Osteoblast (primary cell): ENCODE results near the gene GLI1. TPM values are rescaled to one million over a fixed set of nuclear protein-coding genes. Genes with fewer than 3 reads are reported as not detected.
"Not testable (repeated sequence)": the region's sequence is repeated elsewhere in the genome, so short reads cannot be mapped to it uniquely, and the experiment has no call there.

Source experiments
- DNase-seq: peaks from one replicate; pipeline ENCODE4 v3.0.0; 2011; ENCODE audit warnings: low spot score, mixed read lengths; ENCODE audit not compliant: insufficient read length; ENCODE audit errors: missing footprints
- H2AFZ ChIP-seq: 2 replicates; pipeline ENCODE4 v1.6.0; 2011; ENCODE audit warnings: mild to moderate bottlenecking, low read length
- H3K27ac ChIP-seq: 2 replicates; pipeline ENCODE4 v1.5.1; 2011; ENCODE audit warnings: mild to moderate bottlenecking, low read depth, low read length, moderate library complexity
- H3K27me3 ChIP-seq: 2 replicates; pipeline ENCODE4 v1.6.0; 2012; ENCODE audit warnings: mild to moderate bottlenecking, control low read depth, inconsistent platforms, low read length, moderate library complexity; ENCODE audit not compliant: insufficient read depth
- H3K36me3 ChIP-seq: 2 replicates; pipeline ENCODE4 v1.5.1; 2011; ENCODE audit warnings: mild to moderate bottlenecking, low read length, control low read depth, moderate library complexity; ENCODE audit not compliant: insufficient read depth
- H3K4me1 ChIP-seq: 2 replicates; pipeline ENCODE4 v1.5.1; 2011; ENCODE audit warnings: mild to moderate bottlenecking, low read length, control low read depth, moderate library complexity; ENCODE audit not compliant: insufficient read depth
- H3K4me2 ChIP-seq: 2 replicates; pipeline ENCODE4 v1.6.0; 2011; ENCODE audit warnings: mild to moderate bottlenecking, low read length; ENCODE audit not compliant: insufficient read depth
- H3K4me3 ChIP-seq: fragments of 200-600 bp; sonication (generic); 3 replicates; pipeline ENCODE4 v1.5.1; 2012; ENCODE audit warnings: mild to moderate bottlenecking, low read length, inconsistent platforms; ENCODE audit not compliant: insufficient read depth
- H3K79me2 ChIP-seq: 2 replicates; pipeline ENCODE4 v1.6.0; 2012; ENCODE audit warnings: mild to moderate bottlenecking, low read length, control low read depth, inconsistent platforms; ENCODE audit not compliant: insufficient read depth
- H3K9me3 ChIP-seq: 2 replicates; pipeline ENCODE4 v1.5.1; 2011; ENCODE audit warnings: low read depth, low read length, control low read depth
- H4K20me1 ChIP-seq: 2 replicates; pipeline ENCODE4 v1.6.0; 2012; ENCODE audit warnings: mild to moderate bottlenecking, low read length, control low read depth; ENCODE audit not compliant: insufficient read depth
- total RNA-seq: library from RNA; depleted of rRNA; stranded (reverse); fragments of >200 nt; gene quantifications from 2 replicates; pipeline ENCODE4 v1.2.3, GENCODE V29; 2012
- TF ChIP-seq, protein P1 (sequence below): IDR thresholded peaks from 2 replicates; pipeline ENCODE4 v1.5.1; 2011; ENCODE audit warnings: mild to moderate bottlenecking, low read depth, low read length, moderate library complexity; ENCODE audit errors: extremely low read depth

Gene GLI1
- total RNA-seq, 1 donor, result 0.36 TPM

DNA sequence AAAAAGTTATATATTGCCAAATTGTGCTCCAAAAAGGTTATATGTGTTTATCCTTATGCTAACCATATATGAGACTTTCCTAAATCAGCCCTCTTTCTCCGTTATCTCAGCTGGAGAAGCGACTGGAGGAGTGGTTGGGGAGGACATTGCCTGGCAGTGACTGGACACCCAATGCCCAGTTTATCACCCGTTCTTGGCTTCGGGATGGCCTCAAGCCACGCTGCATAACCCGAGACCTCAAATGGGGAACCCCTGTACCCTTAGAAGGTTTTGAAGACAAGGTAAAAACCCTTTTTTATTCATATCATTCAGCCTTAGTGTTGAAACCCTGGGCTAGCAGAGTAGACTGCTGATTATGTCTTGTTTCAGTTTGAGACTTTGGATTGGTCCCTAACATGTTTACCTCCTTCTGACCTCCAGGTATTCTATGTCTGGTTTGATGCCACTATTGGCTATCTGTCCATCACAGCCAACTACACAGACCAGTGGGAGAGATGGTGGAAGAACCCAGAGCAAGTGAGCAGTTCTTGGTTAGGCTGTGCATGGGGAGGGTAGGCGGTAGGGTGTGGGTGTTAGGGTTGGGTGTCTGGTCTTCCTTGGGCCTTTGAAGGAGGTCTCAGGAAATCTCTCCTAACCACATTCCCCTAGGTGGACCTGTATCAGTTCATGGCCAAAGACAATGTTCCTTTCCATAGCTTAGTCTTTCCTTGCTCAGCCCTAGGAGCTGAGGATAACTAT is 52.2 kb downstream of the GLI1 start:
- peaks cover 7% of the 10 kb centered on the region for H3K79me2 ChIP-seq
- H3K9me3 ChIP-seq, result no peaks in the 10 kb centered on the region
- DNase-seq, result no peak
- TF ChIP-seq, protein P1, sequence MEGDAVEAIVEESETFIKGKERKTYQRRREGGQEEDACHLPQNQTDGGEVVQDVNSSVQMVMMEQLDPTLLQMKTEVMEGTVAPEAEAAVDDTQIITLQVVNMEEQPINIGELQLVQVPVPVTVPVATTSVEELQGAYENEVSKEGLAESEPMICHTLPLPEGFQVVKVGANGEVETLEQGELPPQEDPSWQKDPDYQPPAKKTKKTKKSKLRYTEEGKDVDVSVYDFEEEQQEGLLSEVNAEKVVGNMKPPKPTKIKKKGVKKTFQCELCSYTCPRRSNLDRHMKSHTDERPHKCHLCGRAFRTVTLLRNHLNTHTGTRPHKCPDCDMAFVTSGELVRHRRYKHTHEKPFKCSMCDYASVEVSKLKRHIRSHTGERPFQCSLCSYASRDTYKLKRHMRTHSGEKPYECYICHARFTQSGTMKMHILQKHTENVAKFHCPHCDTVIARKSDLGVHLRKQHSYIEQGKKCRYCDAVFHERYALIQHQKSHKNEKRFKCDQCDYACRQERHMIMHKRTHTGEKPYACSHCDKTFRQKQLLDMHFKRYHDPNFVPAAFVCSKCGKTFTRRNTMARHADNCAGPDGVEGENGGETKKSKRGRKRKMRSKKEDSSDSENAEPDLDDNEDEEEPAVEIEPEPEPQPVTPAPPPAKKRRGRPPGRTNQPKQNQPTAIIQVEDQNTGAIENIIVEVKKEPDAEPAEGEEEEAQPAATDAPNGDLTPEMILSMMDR, result no peak
- H4K20me1 ChIP-seq, result peaks cover 7% of the 10 kb centered on the region
- no peaks in the 10 kb centered on the region for H3K27me3 ChIP-seq
- H3K27ac ChIP-seq, result no peak overlapping the region
- no peak overlapping the region for H3K4me2 ChIP-seq
- no peaks in the 10 kb centered on the region for H3K4me1 ChIP-seq
- H3K36me3 ChIP-seq, result peaks cover 71% of the 10 kb centered on the region
- H3K4me3 ChIP-seq, result no peak overlapping the region
- H2AFZ ChIP-seq, result no peak overlapping the region

DNA sequence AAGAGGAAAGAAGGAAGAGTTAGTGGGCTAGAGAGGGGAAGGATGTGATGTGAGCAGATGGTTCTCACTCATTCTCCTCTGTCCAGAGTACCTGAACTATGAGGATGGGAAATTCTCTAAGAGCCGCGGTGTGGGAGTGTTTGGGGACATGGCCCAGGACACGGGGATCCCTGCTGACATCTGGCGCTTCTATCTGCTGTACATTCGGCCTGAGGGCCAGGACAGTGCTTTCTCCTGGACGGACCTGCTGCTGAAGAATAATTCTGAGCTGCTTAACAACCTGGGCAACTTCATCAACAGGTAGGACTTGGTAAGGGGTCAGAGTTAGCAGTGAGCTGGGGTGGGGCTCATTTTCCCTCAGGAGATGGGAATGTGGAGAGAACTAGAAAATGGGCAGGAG is 53.1 kb downstream of the GLI1 start:
- no peak for DNase-seq
- H3K4me2 ChIP-seq, result no peak overlapping the region
- peaks cover 15% of the 10 kb centered on the region for H4K20me1 ChIP-seq
- peaks cover 80% of the 10 kb centered on the region for H3K36me3 ChIP-seq
- H3K27ac ChIP-seq, result no peak overlapping the region
- no peaks in the 10 kb centered on the region for H3K27me3 ChIP-seq
- no peak overlapping the region for H2AFZ ChIP-seq
- H3K9me3 ChIP-seq, result no peaks in the 10 kb centered on the region
- peaks cover 9% of the 10 kb centered on the region for H3K4me1 ChIP-seq
- H3K79me2 ChIP-seq, result peaks cover 14% of the 10 kb centered on the region
- TF ChIP-seq, protein P1, result no peak
- H3K4me3 ChIP-seq, result no peak overlapping the region

DNA sequence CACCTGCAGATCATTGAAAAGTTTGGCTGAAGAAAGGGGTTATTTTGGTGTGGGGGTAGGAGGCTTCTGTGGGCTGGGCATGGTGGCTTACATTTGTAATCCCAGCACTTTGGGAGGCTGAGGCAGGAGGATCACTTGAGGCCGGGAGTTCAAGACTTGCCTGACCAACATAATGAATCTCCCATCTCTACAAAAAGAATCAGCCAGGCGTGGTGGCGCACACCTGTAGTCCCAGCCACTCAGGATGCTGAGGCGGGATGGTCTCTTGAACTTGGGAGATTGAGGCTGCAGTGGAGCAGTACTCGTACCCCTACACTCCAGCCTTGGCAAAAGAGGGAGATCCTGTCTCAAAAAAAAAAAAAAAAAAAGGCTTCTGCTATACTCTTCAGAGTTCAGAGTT is 53.7 kb downstream of the GLI1 start:
- no peak overlapping the region for H3K4me2 ChIP-seq
- DNase-seq, result no peak
- no peaks in the 10 kb centered on the region for H3K27me3 ChIP-seq
- TF ChIP-seq, protein P1, result no peak
- peaks cover 19% of the 10 kb centered on the region for H4K20me1 ChIP-seq
- peaks cover 86% of the 10 kb centered on the region for H3K36me3 ChIP-seq
- no peak overlapping the region for H2AFZ ChIP-seq
- H3K9me3 ChIP-seq, result no peaks in the 10 kb centered on the region
- H3K79me2 ChIP-seq, result peaks cover 18% of the 10 kb centered on the region
- peaks cover 15% of the 10 kb centered on the region for H3K4me1 ChIP-seq
- no peak overlapping the region for H3K27ac ChIP-seq
- no peak overlapping the region for H3K4me3 ChIP-seq

DNA sequence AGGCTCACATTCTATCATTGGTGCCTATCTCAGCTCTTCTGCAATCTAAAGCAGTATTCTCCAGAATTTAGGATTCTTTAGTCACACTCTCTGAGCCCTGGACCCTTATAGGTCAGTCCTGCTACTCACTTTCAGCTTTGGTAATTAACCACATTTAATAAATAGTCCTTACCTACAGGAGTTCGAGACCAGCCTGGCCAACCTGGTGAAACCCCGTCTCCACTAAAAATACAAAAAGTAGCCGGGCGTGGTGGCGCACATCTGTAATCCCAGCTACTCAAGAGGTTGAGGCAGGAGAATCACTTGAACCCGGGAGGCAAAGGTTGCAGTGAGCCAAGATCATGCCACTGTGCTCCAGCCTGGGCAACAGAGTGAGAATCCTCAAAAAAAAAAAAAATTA is 54.1 kb downstream of the GLI1 start:
- not testable (repeated sequence) for H2AFZ ChIP-seq, H3K27me3 ChIP-seq, DNase-seq, H3K4me3 ChIP-seq, H3K4me2 ChIP-seq, H3K27ac ChIP-seq, H3K9me3 ChIP-seq
- Histone ChIP-seq H3K36me3 (peaks cover 88% of the 10 kb centered on the region), H3K79me2 (peaks cover 22% of the 10 kb centered on the region), H3K4me1 (peaks cover 19% of the 10 kb centered on the region), H4K20me1 (peaks cover 23% of the 10 kb centered on the region)

DNA sequence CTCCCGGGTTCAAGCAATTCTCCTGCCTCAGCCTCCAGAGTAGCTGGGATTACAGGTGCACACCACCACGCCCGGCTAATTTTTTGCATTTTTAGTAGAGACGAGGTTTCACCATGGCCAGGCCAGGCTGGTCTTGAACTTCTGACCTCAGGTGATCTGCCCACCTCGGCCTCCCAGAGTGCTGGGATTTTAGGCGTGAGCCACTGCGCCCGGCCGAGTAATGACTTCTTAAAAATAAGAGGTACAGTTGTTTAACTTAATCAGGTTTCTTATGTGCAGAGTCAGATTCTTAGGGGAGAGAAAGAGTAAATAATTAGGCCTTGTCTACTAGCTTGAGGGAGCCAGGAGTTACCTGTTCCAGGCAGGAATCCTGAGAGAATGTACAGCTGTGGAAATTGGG is 54.7 kb downstream of the GLI1 start:
- peaks cover 29% of the 10 kb centered on the region for H4K20me1 ChIP-seq
- not testable (repeated sequence) for H2AFZ ChIP-seq, H3K27me3 ChIP-seq, H3K9me3 ChIP-seq, DNase-seq, H3K4me3 ChIP-seq, H3K4me2 ChIP-seq, H3K27ac ChIP-seq
- peaks cover 25% of the 10 kb centered on the region for H3K4me1 ChIP-seq
- peaks cover 28% of the 10 kb centered on the region for H3K79me2 ChIP-seq
- H3K36me3 ChIP-seq, result peaks cover 90% of the 10 kb centered on the region
